ENCODE data around the gene DNM1.

Gene DNM1

DNA sequence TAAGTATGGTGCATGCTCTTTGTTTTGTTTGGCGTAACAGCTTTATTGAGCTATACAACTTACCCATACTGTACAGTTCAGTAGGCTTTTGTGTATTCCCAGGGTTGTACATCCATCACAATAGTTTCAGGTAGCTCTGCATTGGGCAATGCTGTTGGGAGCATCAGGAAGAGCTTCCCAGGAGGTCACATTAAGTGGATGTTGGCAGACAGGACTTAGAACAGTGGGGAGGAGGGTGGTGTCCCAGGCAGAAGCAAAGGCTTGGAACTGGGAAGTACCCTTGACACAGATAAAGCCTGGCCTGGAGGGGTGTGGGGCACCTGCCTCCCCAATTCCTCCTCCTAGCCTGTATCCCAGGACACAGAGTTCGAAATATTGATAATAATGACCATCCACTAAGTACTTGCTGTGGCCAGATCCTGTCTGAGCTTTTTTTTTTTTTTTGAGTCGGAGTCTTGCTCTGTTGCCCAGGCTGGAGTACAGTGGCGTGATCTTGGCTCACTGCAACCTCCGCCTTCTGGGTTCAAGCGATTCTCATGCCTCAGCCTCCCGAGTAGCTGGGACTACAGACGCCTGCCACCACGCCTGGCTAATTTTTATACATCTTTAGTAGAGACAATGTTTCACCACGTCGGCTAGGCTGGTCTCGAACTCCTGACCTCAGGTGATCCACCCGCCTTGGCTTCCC, 41.8 kb upstream of the DNM1 start:
- TF ChIP-seq, protein P1, sequence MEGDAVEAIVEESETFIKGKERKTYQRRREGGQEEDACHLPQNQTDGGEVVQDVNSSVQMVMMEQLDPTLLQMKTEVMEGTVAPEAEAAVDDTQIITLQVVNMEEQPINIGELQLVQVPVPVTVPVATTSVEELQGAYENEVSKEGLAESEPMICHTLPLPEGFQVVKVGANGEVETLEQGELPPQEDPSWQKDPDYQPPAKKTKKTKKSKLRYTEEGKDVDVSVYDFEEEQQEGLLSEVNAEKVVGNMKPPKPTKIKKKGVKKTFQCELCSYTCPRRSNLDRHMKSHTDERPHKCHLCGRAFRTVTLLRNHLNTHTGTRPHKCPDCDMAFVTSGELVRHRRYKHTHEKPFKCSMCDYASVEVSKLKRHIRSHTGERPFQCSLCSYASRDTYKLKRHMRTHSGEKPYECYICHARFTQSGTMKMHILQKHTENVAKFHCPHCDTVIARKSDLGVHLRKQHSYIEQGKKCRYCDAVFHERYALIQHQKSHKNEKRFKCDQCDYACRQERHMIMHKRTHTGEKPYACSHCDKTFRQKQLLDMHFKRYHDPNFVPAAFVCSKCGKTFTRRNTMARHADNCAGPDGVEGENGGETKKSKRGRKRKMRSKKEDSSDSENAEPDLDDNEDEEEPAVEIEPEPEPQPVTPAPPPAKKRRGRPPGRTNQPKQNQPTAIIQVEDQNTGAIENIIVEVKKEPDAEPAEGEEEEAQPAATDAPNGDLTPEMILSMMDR (IDR thresholded peaks at IDR 0.05; ENCODE audit: borderline replicate concordance, insufficient read depth, low read depth, low read length), result no peak
- no peak overlapping the region for H3K4me3 ChIP-seq (ENCODE audit: low read depth, low read length)

DNA sequence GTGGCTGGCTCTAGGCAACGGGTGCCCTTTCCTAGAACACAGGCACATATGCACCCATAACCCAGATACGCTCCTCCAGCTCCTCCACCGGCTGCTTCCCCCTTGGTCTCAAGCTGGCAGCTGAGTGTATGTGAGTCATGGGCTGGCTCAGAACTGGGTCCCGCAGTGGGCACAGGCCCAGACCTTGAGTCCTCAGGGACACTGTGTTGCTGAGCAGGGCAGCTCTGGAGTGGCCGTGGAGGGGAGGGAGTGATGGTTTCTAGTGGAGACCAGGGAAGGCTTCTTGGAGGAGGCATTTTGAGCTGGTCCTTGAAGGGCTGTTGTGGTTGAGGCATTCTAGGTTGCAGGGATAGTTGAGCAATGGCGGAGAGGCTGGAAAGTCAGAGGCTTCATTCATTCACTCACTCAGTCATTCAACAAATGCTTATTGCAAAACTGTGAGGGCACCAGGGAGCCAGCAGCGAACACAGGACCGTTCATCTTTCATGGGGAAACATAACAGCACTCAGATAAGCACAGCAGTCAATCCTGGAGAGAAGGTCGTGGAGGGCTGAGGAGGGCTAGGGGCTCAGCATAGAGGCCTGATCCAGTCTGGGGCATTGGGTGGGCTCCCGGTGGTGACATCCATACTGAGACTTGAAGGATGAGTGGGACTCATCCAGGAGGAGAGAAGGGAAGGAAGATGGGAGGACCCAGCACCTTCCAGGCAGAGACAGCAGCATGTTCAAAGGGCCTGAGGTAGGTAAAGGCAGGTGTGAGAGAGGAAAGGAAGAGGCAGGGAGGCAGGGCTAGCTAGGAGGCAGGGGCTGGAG, 40.8 kb upstream of the DNM1 start:
- no peak overlapping the region for H3K4me3 ChIP-seq (ENCODE audit: low read depth, low read length)
- TF ChIP-seq, protein P1 (IDR thresholded peaks at IDR 0.05; ENCODE audit: borderline replicate concordance, insufficient read depth, low read depth, low read length), result no peak

DNA sequence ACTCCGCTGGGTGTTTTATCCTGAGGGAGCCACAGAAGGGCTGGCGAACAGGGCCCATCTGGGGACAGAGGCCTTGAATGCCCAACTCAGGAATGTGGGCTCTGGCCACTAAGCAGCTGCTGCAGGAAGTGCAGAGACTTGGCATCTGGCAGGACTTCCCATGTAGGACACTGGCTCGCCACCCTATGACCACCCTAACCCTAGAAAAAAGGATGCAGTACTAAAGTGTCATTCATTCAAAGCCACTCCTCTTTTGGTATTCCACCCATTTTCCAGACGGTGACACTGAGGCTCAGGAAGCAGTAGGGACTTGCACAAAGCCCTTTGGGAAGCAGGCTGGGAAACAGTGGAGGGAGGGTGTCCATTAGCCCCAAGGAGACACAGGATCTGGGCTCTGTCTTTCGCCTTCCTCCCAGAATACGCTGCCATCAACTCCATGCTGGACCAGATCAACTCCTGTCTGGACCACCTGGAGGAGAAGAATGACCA, 40.1 kb upstream of the DNM1 start:
- H3K4me3 ChIP-seq (ENCODE audit: low read depth, low read length), result no peak overlapping the region
- TF ChIP-seq, protein P1 (IDR thresholded peaks at IDR 0.05; ENCODE audit: borderline replicate concordance, insufficient read depth, low read depth, low read length), result no peak

DNA sequence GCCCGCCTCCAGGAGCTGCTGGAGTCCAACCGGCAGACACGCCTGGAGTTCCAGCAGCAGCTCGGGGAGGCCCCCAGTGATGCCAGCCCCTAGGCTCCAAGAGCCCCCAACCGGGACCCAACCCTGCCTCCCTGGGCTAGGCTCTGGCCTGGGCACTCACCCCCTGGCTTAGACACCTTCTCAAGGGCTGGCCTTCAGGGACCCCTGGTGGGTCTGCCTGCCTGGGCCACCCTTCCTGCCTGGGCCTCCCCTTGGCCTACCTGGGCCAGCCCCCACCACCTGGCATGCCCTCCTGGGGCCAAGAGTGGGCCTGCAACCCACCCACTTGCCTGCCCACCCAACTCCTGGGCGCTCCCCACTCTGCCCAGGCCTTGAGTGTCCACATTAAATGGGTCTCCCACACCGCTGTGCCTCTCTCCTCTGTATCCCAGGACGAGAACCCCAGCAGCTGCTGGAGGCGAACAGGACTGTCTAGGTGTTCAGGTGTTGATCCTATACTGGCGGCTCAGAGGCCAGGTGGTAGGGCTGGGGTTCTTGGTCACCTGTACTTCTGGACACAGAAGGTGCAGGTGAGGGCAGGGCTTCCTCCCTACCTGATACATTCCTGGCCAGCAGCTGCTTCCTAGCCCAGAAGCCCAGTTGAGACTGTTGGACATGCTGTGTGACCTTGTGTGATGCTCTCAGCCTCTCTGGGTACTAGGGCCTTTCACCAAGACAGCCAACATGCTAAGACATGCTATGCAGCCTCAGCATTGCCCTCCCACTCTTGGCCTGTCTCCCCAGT, 39.5 kb upstream of the DNM1 start:
- TF ChIP-seq, protein P1 (IDR thresholded peaks at IDR 0.05; ENCODE audit: borderline replicate concordance, insufficient read depth, low read depth, low read length), result no peak
- no peak overlapping the region for H3K4me3 ChIP-seq (ENCODE audit: low read depth, low read length)

DNA sequence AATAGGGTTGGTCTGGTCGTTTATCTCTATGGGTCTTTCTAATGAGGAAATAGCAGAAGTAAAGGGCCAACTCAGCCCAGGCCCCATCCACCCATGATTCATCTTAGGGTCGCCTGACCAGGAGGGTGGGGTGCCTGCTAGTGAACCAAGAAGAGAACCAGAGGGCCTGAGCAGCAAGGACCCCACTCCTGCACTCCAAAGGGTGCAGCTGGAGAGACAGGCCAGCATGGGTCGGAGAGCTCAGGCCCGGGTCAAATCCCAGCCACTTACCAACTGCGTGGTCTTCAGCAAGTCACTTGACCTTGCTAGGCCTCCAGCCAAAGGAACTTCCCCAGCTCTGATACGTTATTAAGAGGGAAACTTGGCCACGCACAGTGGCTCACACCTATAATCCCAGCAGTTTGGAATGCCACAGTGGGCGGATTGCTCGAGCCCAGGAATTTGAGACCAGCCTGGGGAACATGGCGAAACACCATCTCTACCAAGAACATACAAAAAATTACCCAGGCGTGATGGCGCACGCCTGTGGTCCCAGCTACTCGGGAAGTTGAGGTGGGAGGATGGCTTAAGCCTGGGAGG, 38.8 kb upstream of the DNM1 start:
- TF ChIP-seq, protein P1 (IDR thresholded peaks at IDR 0.05; ENCODE audit: borderline replicate concordance, insufficient read depth, low read depth, low read length), result no peak
- H3K4me3 ChIP-seq (ENCODE audit: low read depth, low read length), result no peak overlapping the region

DNA sequence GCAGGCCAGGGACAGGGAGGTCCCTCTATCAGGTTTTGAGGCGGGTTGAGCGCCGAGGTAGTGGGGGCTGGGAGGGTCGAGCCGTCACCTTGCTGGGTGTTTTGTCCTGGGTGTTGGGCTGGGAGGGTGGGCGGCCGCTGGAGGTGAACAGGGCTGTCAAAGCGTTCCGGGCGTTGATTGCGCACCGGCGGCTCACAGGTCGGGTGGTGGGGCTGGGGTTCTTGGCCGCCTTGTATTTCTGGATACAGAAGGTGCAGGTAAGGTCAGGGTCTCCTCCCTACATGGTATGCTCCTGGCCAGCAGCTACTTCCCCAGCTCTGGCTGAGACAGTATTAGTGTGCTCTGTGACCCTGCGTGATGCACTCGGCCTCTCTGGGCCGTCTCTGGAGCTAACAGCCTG, 37.0 kb upstream of the DNM1 start:
- TF ChIP-seq, protein P1 (IDR thresholded peaks at IDR 0.05; ENCODE audit: borderline replicate concordance, insufficient read depth, low read depth, low read length), result no peak
- H3K4me3 ChIP-seq (ENCODE audit: low read depth, low read length), result no peak overlapping the region
